Epithelial cell of prostate (primary cell): Measurements from ENCODE around the gene ZNF585A.
"Not testable (repeated sequence)": the region's sequence is repeated elsewhere in the genome, so short reads cannot be mapped to it uniquely, and the experiment has no call there.

Experiments
- DNase-seq: peaks from one replicate; pipeline ENCODE4 v3.0.0-alpha.2; 2011; ENCODE audit warnings: low read depth, low spot score
- H3K27ac ChIP-seq: fragments of 450-650 bp; 2 replicates; pipeline ENCODE4 v1.5.1; 2017; ENCODE audit warnings: mild to moderate bottlenecking

ZNF585A gene

DNA sequence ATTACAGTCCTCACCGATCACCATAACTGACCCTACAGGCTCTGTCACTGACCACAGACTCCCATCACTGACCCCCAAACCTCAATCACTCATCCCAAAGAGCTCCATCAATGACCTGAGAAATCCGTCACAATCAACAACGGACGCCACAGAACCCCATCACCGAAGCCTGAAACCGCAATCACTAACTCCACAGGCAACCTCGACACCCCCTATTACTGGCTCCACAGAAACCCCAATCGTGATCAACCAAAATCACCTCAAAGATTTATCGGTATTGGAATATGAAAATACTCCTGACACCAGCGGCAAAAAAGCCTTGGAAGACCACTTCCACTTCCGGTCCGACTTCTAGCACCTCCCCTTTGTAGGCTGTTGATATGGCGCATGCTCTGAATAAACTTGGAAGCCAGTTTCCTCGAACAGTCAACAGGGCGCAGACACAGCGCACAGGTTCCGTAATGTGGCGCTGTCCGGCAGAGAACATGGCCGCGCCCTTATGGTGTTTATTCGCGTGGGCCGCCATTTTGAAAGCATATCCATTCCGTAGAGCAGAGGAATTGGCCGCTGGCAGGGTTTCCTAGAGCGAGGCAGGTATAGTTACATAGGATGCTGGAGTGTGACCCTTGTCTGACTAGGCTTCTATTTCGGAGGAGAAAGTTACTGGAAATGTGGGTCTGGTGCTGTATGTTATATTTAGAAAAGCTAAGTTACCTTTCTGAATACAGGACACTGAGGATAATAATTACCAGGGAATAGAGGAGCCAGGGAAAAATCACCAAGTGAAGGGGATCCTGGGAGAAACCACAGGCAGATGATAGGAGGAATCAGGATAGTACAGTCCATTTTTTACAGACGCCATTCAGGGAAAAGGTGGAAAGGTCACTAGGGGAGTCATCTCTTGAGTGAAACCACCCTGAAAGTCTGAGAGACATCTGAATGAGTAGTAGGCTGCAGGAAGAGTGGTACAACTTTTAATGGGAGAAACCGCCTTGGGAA is at the start of gene ZNF585A:
Gene ZNF585A, minus strand, starts transcription at position 328 of the 999 bp plus-strand sequence. CDS start 2,785 bp downstream, outside the sequence.
- H3K27ac ChIP-seq, result no peak within 1 kb of the TSS
- DNase-seq, result peak; percentile 88

DNA sequence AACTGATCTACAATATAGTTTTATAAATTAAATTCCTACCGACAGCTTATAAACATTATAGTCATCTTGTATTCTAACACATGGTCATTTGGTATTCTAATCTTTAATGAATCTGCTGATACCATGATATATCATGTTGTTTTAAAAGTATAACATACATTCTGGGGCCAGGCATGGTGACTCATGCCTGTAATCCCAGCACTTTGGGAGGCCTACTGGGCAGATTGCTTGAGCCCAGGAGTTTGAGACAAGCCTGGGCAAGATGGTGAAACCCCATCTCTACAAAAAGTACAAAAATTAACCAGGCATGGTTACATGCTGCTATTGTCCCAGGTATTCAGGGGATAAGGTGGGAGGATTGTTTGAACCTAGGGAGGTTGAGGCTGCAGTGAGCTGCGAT is 48.6 kb upstream of the ZNF585A start:
- DNase-seq, result peak; percentile 37

DNA sequence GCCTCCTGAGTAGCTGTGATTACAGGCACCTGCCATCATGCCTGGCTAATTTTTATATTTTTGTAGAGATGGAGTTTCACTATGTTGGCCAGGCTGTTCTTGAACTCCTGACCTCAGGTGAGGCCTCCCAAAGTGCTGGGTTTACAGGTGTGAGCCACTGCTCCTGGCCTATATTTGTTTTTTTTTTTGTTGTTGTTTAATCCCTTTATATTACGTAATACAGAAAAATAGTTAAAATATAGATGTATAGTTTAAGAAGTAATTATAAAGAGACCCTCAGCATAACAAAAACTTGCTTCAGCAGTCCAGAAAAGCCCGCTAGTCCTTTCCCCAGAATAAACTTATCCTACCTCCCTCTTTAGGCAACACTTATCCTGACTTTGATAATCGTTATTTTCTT is 47.9 kb upstream of the ZNF585A start:
- peak overlapping the region; percentile 67 for H3K27ac ChIP-seq
- DNase-seq, result no peak

More for the DNA sequence above, 48.6 kb upstream of the ZNF585A start:
- H3K27ac ChIP-seq, result peak overlapping the region; percentile 67

DNA sequence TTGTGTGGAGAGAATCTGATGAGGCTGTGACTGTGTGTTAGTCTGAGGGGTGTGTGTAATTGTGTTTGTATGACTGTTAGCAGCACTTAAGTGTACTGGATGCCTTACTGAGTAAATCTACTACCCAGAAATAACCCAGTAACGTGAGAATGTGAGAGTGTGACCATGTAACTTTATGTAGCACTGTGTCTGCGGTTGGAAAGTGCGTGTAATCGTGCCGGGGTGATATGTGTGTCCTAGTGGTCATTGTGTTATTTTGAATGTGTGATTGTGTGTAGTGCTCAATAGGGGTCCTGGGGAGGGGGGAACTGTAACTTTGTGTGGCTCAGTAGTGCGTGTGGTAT is 46.1 kb upstream of the ZNF585A start:
- DNase-seq, result no peak
- H3K27ac ChIP-seq, result peak overlapping the region; percentile 80

DNA sequence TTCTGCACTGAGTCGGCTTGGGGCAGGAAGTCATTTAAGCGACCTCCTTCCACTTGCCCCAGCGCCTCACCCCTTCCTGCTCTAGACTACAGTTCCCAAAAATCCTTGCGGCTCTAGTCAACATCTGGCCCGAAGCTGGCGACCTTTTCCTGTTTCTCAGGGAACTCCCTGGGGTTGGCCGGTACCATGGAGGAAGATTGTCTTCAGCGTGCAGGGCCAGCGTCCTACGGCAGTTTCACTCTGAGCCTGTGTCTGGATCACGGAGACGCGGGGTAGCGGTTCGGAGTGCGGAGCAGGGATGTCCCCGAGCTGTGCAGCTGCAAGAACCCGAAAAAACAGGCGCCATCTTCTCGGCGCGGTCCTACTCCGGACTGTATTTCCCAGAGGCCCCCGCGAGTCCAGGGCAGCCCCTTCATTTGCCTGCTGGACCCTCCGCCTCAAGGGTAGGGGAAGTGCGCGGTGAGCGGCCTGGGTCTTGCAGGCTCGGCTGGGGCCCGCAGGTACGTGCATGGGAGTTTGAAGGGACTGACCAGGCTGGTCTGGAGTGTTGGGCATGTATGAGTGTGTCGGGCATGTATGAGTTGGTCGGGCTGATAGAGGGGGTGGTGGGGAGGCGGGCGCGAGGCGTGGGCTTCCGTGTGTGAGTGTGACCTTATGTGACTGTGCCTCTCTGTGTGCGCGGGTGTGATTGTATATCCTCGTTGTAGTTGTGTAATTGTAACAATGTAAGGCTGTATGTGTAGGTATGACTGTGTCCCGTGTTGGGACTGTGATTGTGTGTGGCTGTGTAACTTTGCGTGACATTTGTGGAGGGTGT is 45.5 kb upstream of the ZNF585A start, which contains the start of gene ZNF383:
Gene ZNF383, plus strand, starts transcription at position 440 of the 817 bp plus-strand sequence. CDS start 12,240 bp downstream, outside the sequence.
- H3K27ac ChIP-seq, result peak within 1 kb of the TSS; percentile 80
- DNase-seq, result peak; percentile 52

DNA sequence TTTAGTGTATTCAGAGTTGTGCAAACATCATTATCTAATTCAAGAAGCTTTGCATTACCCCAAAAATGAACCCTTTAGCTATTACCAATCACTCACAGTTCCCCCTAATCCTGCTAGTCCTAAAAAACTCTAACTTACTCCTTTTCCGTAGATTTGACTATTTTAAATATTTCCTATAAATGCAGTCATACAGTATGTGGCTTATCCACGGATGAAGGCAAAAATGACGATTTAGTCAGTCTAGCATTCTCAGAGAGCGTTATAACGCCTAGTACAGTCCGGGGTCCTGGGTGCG is 44.9 kb upstream of the ZNF585A start:
- DNase-seq, result no peak
- peak overlapping the region; percentile 80 for H3K27ac ChIP-seq

DNA sequence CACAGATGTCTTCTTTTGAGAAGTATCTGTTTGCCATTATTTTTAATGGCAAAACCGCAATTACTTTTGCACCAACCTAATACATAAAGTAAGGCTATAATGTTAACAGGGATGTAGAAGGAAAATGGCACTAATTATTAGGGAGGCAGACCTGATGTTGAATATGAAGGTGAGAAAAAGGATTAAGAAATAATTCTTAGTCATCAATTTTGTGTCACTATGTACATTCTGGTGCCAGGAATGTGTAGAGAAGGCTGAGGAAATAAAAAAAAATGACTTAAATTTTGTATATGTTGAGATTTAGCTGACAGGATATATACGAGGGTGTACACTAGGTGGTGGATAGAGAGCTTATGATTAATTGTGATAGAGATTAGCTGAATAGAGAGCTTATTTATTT is 25.3 kb upstream of the ZNF585A start:
- H3K27ac ChIP-seq, result no peak overlapping the region
- no peak for DNase-seq

DNA sequence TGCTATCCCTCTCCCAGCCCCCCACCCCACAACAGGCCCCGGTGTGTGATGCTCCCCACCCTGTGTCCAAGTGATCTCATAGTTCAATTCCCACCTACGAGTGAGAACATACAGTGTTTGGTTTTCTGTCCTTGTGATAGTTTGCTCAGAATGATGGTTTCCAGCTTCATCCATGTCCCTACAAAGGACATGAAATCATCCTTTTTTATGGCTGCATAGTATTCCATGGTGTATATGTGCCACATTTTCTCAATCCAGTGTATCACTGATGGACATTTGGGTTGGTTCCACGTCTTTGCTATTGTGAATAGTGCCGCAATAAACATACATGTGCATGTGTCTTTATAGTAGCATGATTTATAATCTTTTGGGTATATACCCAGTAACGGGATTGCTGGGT is 24.6 kb upstream of the ZNF585A start:
- H3K27ac ChIP-seq, result not testable (repeated sequence)

DNA sequence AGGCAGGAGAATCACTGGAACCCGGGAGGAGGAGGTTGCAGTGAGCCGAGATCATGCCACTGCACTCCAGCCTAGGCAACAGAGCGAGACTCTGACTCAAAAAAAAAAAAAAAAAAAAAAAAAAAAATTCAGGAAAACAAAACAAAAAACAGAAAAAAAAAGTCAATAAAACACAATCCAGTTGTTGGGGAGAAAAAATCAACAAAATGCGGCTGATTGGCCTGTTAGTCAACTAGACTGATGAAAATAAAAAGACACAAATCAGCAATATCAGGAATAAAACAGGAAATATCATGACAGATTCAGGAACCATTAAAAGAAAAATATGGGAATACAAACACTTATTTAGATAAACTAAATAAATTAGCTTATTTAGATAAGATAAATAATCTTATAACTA is 22.8 kb upstream of the ZNF585A start:
- H3K27ac ChIP-seq, DNase-seq: not testable (repeated sequence)

More for the DNA sequence above, 24.6 kb upstream of the ZNF585A start:
- DNase-seq, result not testable (repeated sequence)

DNA sequence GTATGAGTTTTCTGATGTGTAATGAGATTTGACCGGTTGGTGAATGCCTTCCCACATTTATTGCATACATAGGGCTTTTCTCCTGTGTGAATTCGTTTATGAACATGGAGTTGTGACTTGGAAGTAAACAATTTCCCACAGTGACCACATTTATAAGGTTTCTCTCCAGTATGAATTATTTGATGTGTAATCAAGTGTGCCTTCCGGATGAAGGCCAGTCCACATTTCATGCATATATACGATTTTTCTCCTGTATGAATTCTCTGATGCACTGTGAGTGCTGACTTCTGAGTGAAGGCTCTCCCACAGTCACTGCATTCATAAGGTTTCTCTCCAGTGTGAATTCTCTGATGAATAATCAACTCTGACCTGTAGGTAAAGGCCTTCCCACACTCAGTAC is 13.6 kb upstream of the ZNF585A start:
- H3K27ac ChIP-seq, DNase-seq: not testable (repeated sequence)

DNA sequence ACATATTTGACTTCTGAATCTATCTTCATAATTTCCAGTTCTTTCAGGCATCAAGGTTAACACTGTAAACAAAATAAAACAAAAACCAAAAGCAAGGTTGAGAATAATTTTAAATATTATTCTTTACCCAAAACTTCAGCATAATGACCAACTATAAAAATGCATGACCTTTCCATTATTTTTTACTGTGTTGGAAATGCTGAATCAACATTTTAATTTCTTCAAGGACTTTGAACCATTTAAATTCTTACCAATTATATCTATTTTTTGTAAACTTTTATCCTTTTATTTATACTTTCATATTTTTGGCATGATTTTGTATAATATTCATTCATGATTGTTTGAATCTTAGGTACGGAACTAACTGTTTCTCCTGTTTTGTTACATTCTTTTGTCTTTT is 6.9 kb downstream of the ZNF585A start:
- no peak for DNase-seq
- H3K27ac ChIP-seq, result no peak overlapping the region

DNA sequence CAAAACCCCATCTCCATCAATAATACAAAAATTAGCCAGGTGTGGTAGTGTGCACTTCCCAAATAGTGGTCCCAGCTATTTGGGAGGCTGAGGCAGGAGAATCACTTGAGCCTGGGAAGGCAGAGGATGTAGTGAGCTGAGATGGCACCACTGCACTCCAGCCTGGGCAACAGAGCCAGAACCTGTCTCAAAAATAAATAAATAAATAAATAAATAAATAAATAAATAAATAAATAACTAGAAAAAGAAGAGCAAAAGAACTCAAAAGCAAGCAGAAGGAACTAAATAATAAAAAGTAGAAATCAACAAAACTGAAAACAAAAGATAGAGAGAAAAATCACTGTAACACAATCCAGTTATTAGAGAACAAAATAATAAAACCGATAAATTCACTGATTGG is 12.3 kb downstream of the ZNF585A start:
- no peak overlapping the region for H3K27ac ChIP-seq
- DNase-seq, result no peak

DNA sequence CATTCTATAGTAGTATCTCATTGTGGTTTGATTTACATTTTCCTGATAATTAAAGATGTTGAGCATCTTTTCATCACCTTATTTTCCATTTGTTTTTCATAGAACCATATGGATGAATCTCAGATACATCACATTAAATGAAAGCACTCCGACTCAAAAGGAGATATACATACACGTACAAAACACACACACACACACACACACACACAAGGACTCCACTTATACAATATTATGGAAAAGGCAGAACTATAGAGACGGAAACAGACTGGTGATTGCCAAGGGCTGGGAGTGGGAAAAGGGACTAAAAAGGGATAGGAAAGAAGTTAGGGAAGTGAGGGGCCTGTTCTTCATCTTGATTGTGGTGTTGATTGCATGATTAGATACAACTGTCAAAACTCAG is 24.3 kb downstream of the ZNF585A start:
- no peak for DNase-seq
- H3K27ac ChIP-seq, result no peak overlapping the region

DNA sequence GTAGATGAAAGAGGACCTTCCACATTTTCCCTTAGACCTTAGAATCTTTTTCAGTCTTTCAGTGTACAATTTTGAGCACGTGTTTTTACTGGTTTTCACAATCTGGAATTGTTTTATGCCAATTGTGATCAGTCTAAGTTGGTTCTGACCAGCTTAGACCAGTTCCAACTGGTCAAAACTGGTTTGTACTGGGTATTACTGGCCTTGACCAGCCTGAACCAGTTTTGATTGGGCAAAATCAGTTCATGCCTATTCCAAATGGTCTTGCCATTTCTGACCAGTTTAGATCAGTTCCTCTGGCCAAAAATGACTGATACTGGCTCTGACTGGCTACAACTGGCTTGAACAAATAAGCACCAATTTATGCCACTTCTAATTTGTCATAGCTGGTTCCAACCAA is 36.4 kb downstream of the ZNF585A start:
- no peak for DNase-seq
- H3K27ac ChIP-seq, result no peak overlapping the region

DNA sequence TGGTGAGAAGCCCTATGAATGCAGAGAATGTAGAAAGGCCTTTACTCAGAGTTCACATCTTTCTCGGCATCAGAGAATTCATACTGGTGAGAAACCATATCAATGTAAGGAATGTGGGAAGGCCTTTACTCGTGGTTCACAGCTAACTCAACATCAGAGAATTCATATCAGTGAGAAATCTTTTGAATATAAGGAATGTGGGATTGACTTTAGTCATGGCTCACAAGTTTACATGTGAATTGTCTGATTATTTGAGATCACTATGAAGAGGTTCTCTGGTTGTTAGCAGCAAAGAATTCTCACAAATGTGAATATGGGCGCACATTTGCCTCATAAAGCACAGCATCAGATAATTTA is 43.7 kb downstream of the ZNF585A start:
- H3K27ac ChIP-seq, result no peak overlapping the region
- DNase-seq, result no peak

DNA sequence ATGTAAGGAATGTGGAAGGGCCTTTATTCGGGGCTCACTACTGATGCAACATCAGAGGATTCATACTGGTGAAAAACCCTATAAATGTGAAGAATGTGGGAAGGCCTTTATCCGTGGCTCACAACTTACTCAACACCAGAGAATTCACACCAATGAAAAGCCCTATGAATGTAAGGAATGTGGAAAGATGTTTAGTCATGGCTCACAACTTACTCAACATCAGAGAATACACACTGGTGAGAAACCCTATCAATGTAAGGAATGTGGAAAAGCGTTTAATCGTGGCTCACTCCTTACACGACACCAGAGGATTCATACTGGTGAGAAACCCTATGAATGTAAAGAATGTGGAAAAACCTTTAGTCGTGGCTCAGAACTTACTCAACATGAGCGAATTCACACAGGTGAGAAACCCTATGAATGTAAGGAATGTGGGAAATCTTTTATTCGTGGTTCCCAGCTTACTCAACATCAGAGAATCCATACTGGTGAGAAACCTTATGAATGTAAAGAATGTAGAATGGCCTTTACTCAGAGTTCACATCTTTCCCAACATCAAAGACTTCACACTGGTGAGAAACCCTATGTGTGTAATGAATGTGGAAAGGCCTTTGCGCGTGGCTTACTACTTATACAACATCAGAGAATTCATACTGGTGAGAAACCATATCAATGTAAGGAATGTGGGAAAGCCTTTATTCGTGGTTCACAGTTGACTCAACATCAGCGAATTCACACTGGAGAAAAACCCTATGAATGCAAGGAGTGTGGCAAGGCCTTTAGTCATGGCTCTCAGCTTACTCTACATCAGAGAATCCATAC is 44.3 kb downstream of the ZNF585A start:
- no peak for DNase-seq
- no peak overlapping the region for H3K27ac ChIP-seq

DNA sequence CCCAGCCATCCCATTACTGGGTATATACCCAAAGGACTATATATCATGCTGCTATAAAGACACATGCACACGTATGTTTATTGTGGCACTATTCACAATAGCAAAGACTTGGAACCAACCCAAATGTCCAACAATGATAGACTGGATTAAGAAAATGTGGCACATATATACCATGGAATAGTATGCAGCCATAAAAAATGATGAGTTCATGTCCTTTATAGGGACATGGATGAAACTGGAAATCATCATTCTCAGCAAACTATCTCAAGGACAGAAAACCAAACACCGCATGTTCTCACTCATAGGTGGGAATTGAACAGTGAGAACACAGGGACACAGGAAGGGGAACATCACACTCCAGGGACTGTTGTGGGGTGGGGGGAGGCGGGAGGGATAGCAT is 50.4 kb downstream of the ZNF585A start:
- not testable (repeated sequence) for H3K27ac ChIP-seq, DNase-seq

DNA sequence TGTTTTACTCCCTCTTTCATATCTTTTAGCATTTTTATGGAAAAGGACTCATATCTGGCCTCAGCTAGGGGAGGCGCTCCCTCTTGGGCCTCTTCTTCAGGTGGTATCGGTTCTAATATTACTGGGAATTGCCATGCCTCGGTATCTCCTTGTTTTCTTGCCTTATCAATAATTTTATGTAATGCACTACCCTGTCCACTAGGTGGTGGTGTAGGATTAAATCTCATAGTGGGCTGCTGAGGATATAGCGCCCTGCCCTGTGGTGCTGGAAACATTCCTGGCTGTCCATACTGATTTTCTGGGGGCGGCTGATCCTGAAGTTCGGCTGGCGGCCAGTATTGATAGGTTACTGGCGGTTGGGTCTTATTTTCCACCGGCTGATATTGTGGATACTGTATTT is 58.5 kb downstream of the ZNF585A start:
- H3K27ac ChIP-seq, result no peak overlapping the region
- no peak for DNase-seq

DNA sequence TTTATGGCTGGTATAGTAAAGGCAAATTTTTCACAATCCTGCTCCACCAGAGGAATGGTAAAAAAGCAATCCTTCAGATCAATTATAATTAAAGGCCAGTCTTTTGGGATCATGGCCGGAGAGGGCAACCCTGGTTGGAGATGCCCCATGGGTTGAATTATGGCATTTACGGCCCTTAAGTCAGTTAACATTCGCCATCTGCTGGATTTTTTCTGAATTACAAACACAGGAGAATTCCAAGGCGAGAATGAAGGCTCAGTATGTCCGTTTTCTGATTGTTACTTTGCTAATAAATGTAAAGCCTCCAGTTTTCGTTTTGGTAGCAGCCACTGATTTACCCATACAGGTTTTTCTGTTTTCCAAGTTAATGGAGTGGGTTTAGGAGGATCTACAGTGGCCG is 60.7 kb downstream of the ZNF585A start:
- DNase-seq, H3K27ac ChIP-seq: not testable (repeated sequence)

DNA sequence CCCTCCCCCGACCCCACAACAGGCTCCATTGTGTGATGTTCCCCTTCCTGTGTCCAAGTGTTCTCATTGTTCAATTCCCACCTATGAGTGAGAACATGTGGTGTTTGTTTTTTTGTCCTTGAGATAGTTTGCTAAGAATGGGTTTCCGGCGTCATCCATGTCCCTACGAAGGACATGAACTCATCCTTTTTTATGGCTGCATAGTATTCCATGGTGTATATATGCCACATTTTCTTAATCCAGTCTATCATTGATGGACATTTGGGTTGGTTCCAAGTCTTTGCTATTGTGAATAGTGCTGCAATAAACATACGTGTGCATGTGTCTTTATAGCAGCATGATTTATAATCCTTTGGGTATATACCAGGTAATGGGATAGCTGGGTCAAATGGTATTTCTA is 68.4 kb downstream of the ZNF585A start:
- H3K27ac ChIP-seq, DNase-seq: not testable (repeated sequence)
